Body of pancreas (tissue), 4 donors: ENCODE results near the gene WDR7. TPM values are rescaled to one million over a fixed set of nuclear protein-coding genes. Genes with fewer than 3 reads are reported as not detected.

ENCODE experiments used
- ATAC-seq: fragments of 150-250 bp; one replicate; pipeline ENCODE4 v1.9.1; 2016
- DNase-seq, 4 donors: peaks; one replicate each; pipeline ENCODE4 v3.0.0-alpha.2; 2019
- H3K27ac ChIP-seq, 4 donors: fragments of 200-600 bp; sonication (generic); 1 replicate in 3 of 4; 2 replicates in 1 of 4; pipeline versions ENCODE4 v1.5.1 to v1.6.1; 2016 to 2019; ENCODE audit warnings: mild to moderate bottlenecking in 1 of 4, mixed read lengths in 1 of 4, moderate library complexity in 1 of 4
- H3K27me3 ChIP-seq, 2 donors: fragments of 200-600 bp; sonication (generic); one replicate each; pipeline ENCODE4 v1.6.0; 2016; ENCODE audit warnings: mild to moderate bottlenecking in 1 of 2
- H3K36me3 ChIP-seq, 2 donors: fragments of 200-600 bp; sonication (generic); replicated peaks in 1 of 2; 2 replicates each; pipeline ENCODE4 v1.5.1; 2016; ENCODE audit warnings: low read depth in 2 of 2; ENCODE audit not compliant: insufficient read depth in 1 of 2
- H3K4me1 ChIP-seq: fragments of 200-600 bp; sonication (generic); one replicate; pipeline ENCODE4 v1.6.0; 2016
- H3K4me3 ChIP-seq, 2 donors: fragments of 200-600 bp; sonication (generic); 1 replicate in 1 of 2; 2 replicates in 1 of 2; pipeline ENCODE4 v1.5.1; 2016 to 2019
- H3K9me3 ChIP-seq, 3 donors: fragments of 200-600 bp; sonication (generic); 1 replicate in 2 of 3; 2 replicates in 1 of 3; pipeline ENCODE4 v1.5.1; 2016
- CTCF ChIP-seq, 7 experiments: fragments of 450-650 bp in 4 of 7; fragments of 200-600 bp in 3 of 7; sonication (generic) in 3 of 7; IDR thresholded peaks; one replicate each; pipeline ENCODE4 v1.5.1; 2016 to 2019; ENCODE audit warnings: antibody characterized with exemption in 7 of 7
- POLR2A ChIP-seq, 3 donors: fragments of 450-650 bp; IDR thresholded peaks; one replicate each; pipeline ENCODE4 v1.6.1; 2016; ENCODE audit warnings: antibody characterized with exemption in 3 of 3, mild to moderate bottlenecking in 2 of 3
- whole genome bisulfite sequencing, 2 donors: methylation state at CpG; one replicate each; pipeline ENCODE4 v1.1.5; 2017; 5-methylcytosine and 5-hydroxymethylcytosine counted together
- intact Hi-C: fragments of 100-400 bp; cut with DNase I; formaldehyde crosslinking; loops from one replicate; pipeline ENCODE4 v1.15.1; 2023
- small RNA-seq: library from RNA; depleted of rRNA; stranded (forward); fragments of <200 nt; gene quantifications from one replicate; pipeline ENCODE3, GENCODE V24; 2016
- total RNA-seq, 2 donors: library from RNA; depleted of rRNA; stranded (reverse); fragments of >200 nt; gene quantifications; one replicate each; pipeline ENCODE4 v1.1.0, GENCODE V29; 2016

The WDR7 gene
- total RNA-seq, 2 donors from 2014 or later: 16.3 to 21.4 TPM

GRCh38 chr18:57084331-57085271 is 433.4 kb downstream of the WDR7 start:
- H3K9me3 ChIP-seq: no peaks in the 10 kb centered on the region
- H3K4me1 ChIP-seq: no peaks in the 10 kb centered on the region
- no peak overlapping the region for H3K27ac ChIP-seq
- H3K27me3 ChIP-seq: no peaks in the 10 kb centered on the region
- ATAC-seq (no peak), DNase-seq (no peak)
- intact Hi-C loops: no loop called here
- H3K4me3 ChIP-seq: no peak overlapping the region
- WGBS, 2 donors: 48 to 57% methylated on average over 11 of the region's 11 CpGs
- H3K36me3 ChIP-seq: no peaks in the 10 kb centered on the region
- TF ChIP-seq CTCF (IDR thresholded peaks at IDR 0.05) (no peak), POLR2A (IDR thresholded peaks at IDR 0.05) (no peak)

- intact Hi-C loops: no loop called here
- Histone ChIP-seq H3K9me3 (no peaks in the 10 kb centered on the region), H3K4me3 (no peak overlapping the region), H3K27ac (no peak overlapping the region), H3K36me3 (no peaks in the 10 kb centered on the region), H3K27me3 (no peaks in the 10 kb centered on the region), H3K4me1 (no peaks in the 10 kb centered on the region)
- DNase-seq: no peak
- 64 to 71% methylated on average over 7 of the region's 7 CpGs for WGBS, 2 donors
- TF ChIP-seq POLR2A (IDR thresholded peaks at IDR 0.05) (no peak), CTCF (IDR thresholded peaks at IDR 0.05) (no peak)
- no peak for ATAC-seq
These were observed 434.2 kb downstream of the WDR7 start for GRCh38 chr18:57085371-57085770.

- no peaks in the 10 kb centered on the region for H3K9me3 ChIP-seq
- no peak overlapping the region for H3K27ac ChIP-seq
- no peaks in the 10 kb centered on the region for H3K4me1 ChIP-seq
- WGBS, 2 donors: 76 to 79% methylated on average over 1 of the region's 1 CpG
- no peak overlapping the region for H3K4me3 ChIP-seq
- H3K27me3 ChIP-seq: no peaks in the 10 kb centered on the region
- intact Hi-C loops: no loop called here
- ATAC-seq (no peak), DNase-seq (no peak)
- TF ChIP-seq CTCF (IDR thresholded peaks at IDR 0.05) (no peak), POLR2A (IDR thresholded peaks at IDR 0.05) (no peak)
- H3K36me3 ChIP-seq: no peaks in the 10 kb centered on the region
These were observed 435.0 kb downstream of the WDR7 start for GRCh38 chr18:57086163-57086562.

Small RNAs within 50 kb of the gene (small RNA-seq; reads per million reads assigned to genes)
- not detected for gene RF00012
- gene RF00019: not detected

Other genes with a start within 250 kb of the WDR7 start
- gene TXNL1, start 12.8 kb upstream of the WDR7 start, total RNA-seq: 10 to 100 TPM in 1 of 2 donors, 1 to 10 TPM in 1; 9.2 to 13.2 TPM